ENCODE measurements around the gene WDR70.

- TF ChIP-seq CTCF (conservative IDR thresholded peaks at IDR 0.05 in 1 of 2, IDR thresholded peaks at IDR 0.05 in 1 of 2; ENCODE audit: low read depth in 1 of 2, low read length in 2 of 2) (no peak), EZH2 (IDR thresholded peaks at IDR 0.05; ENCODE audit: low read length, missing control alignments) (no peak)
These were observed 397.7 kb downstream of the WDR70 start for GRCh38 chr5:37776826-37777225.

All from fibroblast of lung (primary cell).